ENCODE measurements around the gene KCTD5. TPM values are rescaled to one million over a fixed set of nuclear protein-coding genes. Genes with fewer than 3 reads are reported as not detected.
"Not testable (repeated sequence)": the region's sequence is repeated elsewhere in the genome, so short reads cannot be mapped to it uniquely, and the experiment has no call there.

Gene KCTD5
- total RNA-seq, 1 donor from 2014 or later = 40.2 TPM

GRCh38 chr16:2671193-2671592 lies 11.1 kb upstream of the KCTD5 start:
- DNase-seq (ENCODE audit: extremely low read depth, low read depth, low spot score) = not testable (repeated sequence)

- no peak for DNase-seq (ENCODE audit: extremely low read depth, low read depth, low spot score)
Observed at GRCh38 chr16:2671741-2672140, 10.6 kb upstream of the KCTD5 start.

GRCh38 chr16:2673066-2673999 lies 9.0 kb upstream of the KCTD5 start:
- no peak for DNase-seq (ENCODE audit: extremely low read depth, low read depth, low spot score)

GRCh38 chr16:2675021-2675420 lies 7.3 kb upstream of the KCTD5 start:
- DNase-seq (ENCODE audit: extremely low read depth, low read depth, low spot score) = no peak

GRCh38 chr16:2675714-2676113 lies 6.6 kb upstream of the KCTD5 start:
- DNase-seq (ENCODE audit: extremely low read depth, low read depth, low spot score) = no peak

- DNase-seq (ENCODE audit: extremely low read depth, low read depth, low spot score) = not testable (repeated sequence)
Observed at GRCh38 chr16:2676937-2677336, 5.4 kb upstream of the KCTD5 start.

- DNase-seq (ENCODE audit: extremely low read depth, low read depth, low spot score) = not testable (repeated sequence)
Observed at GRCh38 chr16:2678206-2678965, 3.9 kb upstream of the KCTD5 start.

GRCh38 chr16:2679902-2680301 lies 2.4 kb upstream of the KCTD5 start:
- DNase-seq (ENCODE audit: extremely low read depth, low read depth, low spot score) = not testable (repeated sequence)

GRCh38 chr16:2680360-2680759 lies 2.0 kb upstream of the KCTD5 start:
- DNase-seq (ENCODE audit: extremely low read depth, low read depth, low spot score) = not testable (repeated sequence)

- not testable (repeated sequence) for DNase-seq (ENCODE audit: extremely low read depth, low read depth, low spot score)
Observed at GRCh38 chr16:2683041-2683440, 718 bp downstream of the KCTD5 start.

- not testable (repeated sequence) for DNase-seq (ENCODE audit: extremely low read depth, low read depth, low spot score)
Observed at GRCh38 chr16:2686075-2686474, 3.8 kb downstream of the KCTD5 start.

- no peak for DNase-seq (ENCODE audit: extremely low read depth, low read depth, low spot score)
Observed at GRCh38 chr16:2686912-2687507, 4.7 kb downstream of the KCTD5 start.

GRCh38 chr16:2687531-2688308 lies 5.4 kb downstream of the KCTD5 start:
- no peak for DNase-seq (ENCODE audit: extremely low read depth, low read depth, low spot score)

GRCh38 chr16:2689422-2689821 lies 7.1 kb downstream of the KCTD5 start:
- DNase-seq (ENCODE audit: extremely low read depth, low read depth, low spot score) = not testable (repeated sequence)

GRCh38 chr16:2689968-2690801 lies 7.9 kb downstream of the KCTD5 start:
- no peak for DNase-seq (ENCODE audit: extremely low read depth, low read depth, low spot score)

- DNase-seq (ENCODE audit: extremely low read depth, low read depth, low spot score) = no peak
Observed at GRCh38 chr16:2690852-2691251, 8.5 kb downstream of the KCTD5 start.

- DNase-seq (ENCODE audit: extremely low read depth, low read depth, low spot score) = no peak
Observed at GRCh38 chr16:2691491-2692248, 9.3 kb downstream of the KCTD5 start.

GRCh38 chr16:2692251-2692947 lies 10.1 kb downstream of the KCTD5 start:
- DNase-seq (ENCODE audit: extremely low read depth, low read depth, low spot score) = no peak
